B cell (primary cell): Measurements from ENCODE around the gene HIP1.

ENCODE experiments used
- EZH2 ChIP-seq: IDR thresholded peaks from 2 replicates; pipeline ENCODE4 v1.6.1; 2012; ENCODE audit warnings: borderline replicate concordance, low read depth, mild to moderate bottlenecking, moderate library complexity, low read length; ENCODE audit not compliant: insufficient read depth, poor library complexity, severe bottlenecking
- TF ChIP-seq, protein P1 (sequence below): fragments of 200-600 bp; IDR thresholded peaks from one replicate; pipeline ENCODE4 v1.8.0; 2022; ENCODE audit warnings: antibody characterized with exemption, mild to moderate bottlenecking

- TF ChIP-seq, protein P1, sequence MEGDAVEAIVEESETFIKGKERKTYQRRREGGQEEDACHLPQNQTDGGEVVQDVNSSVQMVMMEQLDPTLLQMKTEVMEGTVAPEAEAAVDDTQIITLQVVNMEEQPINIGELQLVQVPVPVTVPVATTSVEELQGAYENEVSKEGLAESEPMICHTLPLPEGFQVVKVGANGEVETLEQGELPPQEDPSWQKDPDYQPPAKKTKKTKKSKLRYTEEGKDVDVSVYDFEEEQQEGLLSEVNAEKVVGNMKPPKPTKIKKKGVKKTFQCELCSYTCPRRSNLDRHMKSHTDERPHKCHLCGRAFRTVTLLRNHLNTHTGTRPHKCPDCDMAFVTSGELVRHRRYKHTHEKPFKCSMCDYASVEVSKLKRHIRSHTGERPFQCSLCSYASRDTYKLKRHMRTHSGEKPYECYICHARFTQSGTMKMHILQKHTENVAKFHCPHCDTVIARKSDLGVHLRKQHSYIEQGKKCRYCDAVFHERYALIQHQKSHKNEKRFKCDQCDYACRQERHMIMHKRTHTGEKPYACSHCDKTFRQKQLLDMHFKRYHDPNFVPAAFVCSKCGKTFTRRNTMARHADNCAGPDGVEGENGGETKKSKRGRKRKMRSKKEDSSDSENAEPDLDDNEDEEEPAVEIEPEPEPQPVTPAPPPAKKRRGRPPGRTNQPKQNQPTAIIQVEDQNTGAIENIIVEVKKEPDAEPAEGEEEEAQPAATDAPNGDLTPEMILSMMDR: no peak
- no peak for TF ChIP-seq EZH2
Measured at GRCh38 chr7:75626954-75627353, 111.8 kb downstream of the HIP1 start.
